WTC11 (cell line): ENCODE data around the gene NARS2. TPM values are rescaled to one million over a fixed set of nuclear protein-coding genes. Genes with fewer than 3 reads are reported as not detected.

ENCODE experiments used
- ATAC-seq: fragments of 200-7000 bp; cut with Tn5 transposase; 2 replicates; pipeline ENCODE4 v1.10.0; 2021; ENCODE audit warnings: mild to moderate bottlenecking, moderate library complexity
- CTCF ChIA-PET: fragments of 300-600 bp; sonication (Branson Sonifier 250); formaldehyde crosslinking; loops from one replicate; lab custom pipeline; 2021; ENCODE audit warnings: antibody characterized with exemption; lab: Charles Lee
- POLR2A ChIA-PET: fragments of 350-600 bp; sonication (Branson Sonifier 250); formaldehyde crosslinking; loops from one replicate; lab custom pipeline; 2021; ENCODE audit warnings: antibody characterized with exemption; lab: Charles Lee
- DNase-seq: peaks from one replicate; pipeline ENCODE4 v3.0.0; 2021; ENCODE audit warnings: low spot score
- H3K27ac Mint-ChIP-seq: 2 replicates; pipeline ENCODE4 v1.8.0; 2021; ENCODE audit warnings: mixed read lengths
- H3K27me3 Mint-ChIP-seq: 2 replicates; pipeline ENCODE4 v1.8.0; 2021; ENCODE audit warnings: low read depth, mild to moderate bottlenecking, moderate library complexity, mixed read lengths
- H3K36me3 Mint-ChIP-seq: 2 replicates; pipeline ENCODE4 v1.8.0; 2021; ENCODE audit warnings: mixed read lengths
- H3K4me1 Mint-ChIP-seq: 2 replicates; pipeline ENCODE4 v1.8.0; 2022; ENCODE audit warnings: mixed read lengths
- H3K4me3 Mint-ChIP-seq: 2 replicates; pipeline ENCODE4 v1.8.0; 2021; ENCODE audit warnings: mild to moderate bottlenecking, moderate library complexity, mixed read lengths
- H3K9me3 Mint-ChIP-seq: 2 replicates; pipeline ENCODE4 v1.8.0; 2021; ENCODE audit warnings: mixed read lengths
- AR ChIP-seq: fragments of 250-450 bp; sonication (Bioruptor Pico); IDR thresholded peaks from 2 replicates; pipeline ENCODE4 v1.9.0; 2021; ENCODE audit warnings: mild to moderate bottlenecking
- ARID4B ChIP-seq: sonication (generic); formaldehyde crosslinking; IDR thresholded peaks from 2 replicates; pipeline ENCODE4 v1.8.0; 2023; ENCODE audit warnings: missing genetic modification reagents, mild to moderate bottlenecking, borderline replicate concordance
- CREM ChIP-seq: sonication (generic); formaldehyde crosslinking; IDR thresholded peaks from 2 replicates; pipeline ENCODE4 v1.8.1; 2022; ENCODE audit warnings: mild to moderate bottlenecking, missing genetic modification reagents, moderate library complexity
- E2F1 ChIP-seq: sonication (generic); formaldehyde crosslinking; IDR thresholded peaks from 2 replicates; pipeline ENCODE4 v1.8.0; 2022; ENCODE audit warnings: mild to moderate bottlenecking, missing genetic modification reagents
- E2F5 ChIP-seq: sonication (generic); formaldehyde crosslinking; IDR thresholded peaks from 2 replicates; pipeline ENCODE4 v1.8.1; 2022; ENCODE audit warnings: mild to moderate bottlenecking, moderate library complexity, missing genetic modification reagents
- EMX1 ChIP-seq: fragments of 250-450 bp; sonication (Bioruptor Pico); IDR thresholded peaks from 2 replicates; pipeline ENCODE4 v1.8.0; 2021; ENCODE audit warnings: mild to moderate bottlenecking
- FOXJ3 ChIP-seq: sonication (generic); formaldehyde crosslinking; IDR thresholded peaks from 2 replicates; pipeline ENCODE4 v1.9.0; 2021; ENCODE audit warnings: missing genetic modification reagents, mild to moderate bottlenecking, borderline replicate concordance
- GRHL2 ChIP-seq: fragments of 250-450 bp; sonication (Bioruptor Pico); IDR thresholded peaks from 2 replicates; pipeline ENCODE4 v1.8.0; 2022; ENCODE audit warnings: mild to moderate bottlenecking, moderate library complexity; ENCODE audit not compliant: insufficient replicate concordance, severe bottlenecking
- IRF2 ChIP-seq: sonication (generic); formaldehyde crosslinking; IDR thresholded peaks from 2 replicates; pipeline ENCODE4 v1.8.0; 2022; ENCODE audit warnings: low read depth, missing genetic modification reagents, borderline replicate concordance
- MAX ChIP-seq: sonication (generic); formaldehyde crosslinking; IDR thresholded peaks from 2 replicates; pipeline ENCODE4 v1.8.0; 2022; ENCODE audit warnings: mild to moderate bottlenecking, missing genetic modification reagents
- MYBL2 ChIP-seq: sonication (generic); formaldehyde crosslinking; IDR thresholded peaks from 2 replicates; pipeline ENCODE4 v1.8.1; 2023; ENCODE audit warnings: mild to moderate bottlenecking, moderate library complexity, missing genetic modification reagents
- NR3C1 ChIP-seq: sonication (generic); formaldehyde crosslinking; conservative IDR thresholded peaks from 2 replicates; pipeline ENCODE4 v1.8.1; 2023; ENCODE audit warnings: low read depth, mild to moderate bottlenecking, missing genetic modification reagents
- PRRX2 ChIP-seq: fragments of 250-450 bp; sonication (Bioruptor Pico); IDR thresholded peaks from 2 replicates; pipeline ENCODE4 v1.8.0; 2021; ENCODE audit warnings: mild to moderate bottlenecking
- RELA ChIP-seq: sonication (generic); formaldehyde crosslinking; IDR thresholded peaks from 2 replicates; pipeline ENCODE4 v1.8.1; 2022; ENCODE audit warnings: missing genetic modification reagents, mild to moderate bottlenecking, borderline replicate concordance
- RORB ChIP-seq: fragments of 250-450 bp; sonication (Bioruptor Pico); IDR thresholded peaks from 2 replicates; pipeline ENCODE4 v1.9.0; 2021; ENCODE audit warnings: mild to moderate bottlenecking
- TCF7 ChIP-seq: sonication (generic); formaldehyde crosslinking; IDR thresholded peaks from 2 replicates; pipeline ENCODE4 v1.8.0; 2022; ENCODE audit warnings: mild to moderate bottlenecking, low read depth, missing genetic modification reagents, moderate library complexity
- USF1 ChIP-seq: sonication (generic); formaldehyde crosslinking; IDR thresholded peaks from 2 replicates; pipeline ENCODE4 v1.8.0; 2022; ENCODE audit warnings: mild to moderate bottlenecking, missing genetic modification reagents
- USF2 ChIP-seq: sonication (generic); formaldehyde crosslinking; IDR thresholded peaks from 2 replicates; pipeline ENCODE4 v1.8.1; 2023; ENCODE audit warnings: mild to moderate bottlenecking, missing genetic modification reagents, moderate library complexity
- ZBTB43 ChIP-seq: sonication (generic); formaldehyde crosslinking; IDR thresholded peaks from 2 replicates; pipeline ENCODE4 v1.8.1; 2023; ENCODE audit warnings: mild to moderate bottlenecking, missing genetic modification reagents
- ZMAT4 ChIP-seq: fragments of 250-450 bp; sonication (Bioruptor Pico); IDR thresholded peaks from 2 replicates; pipeline ENCODE4 v1.9.0; 2021; ENCODE audit warnings: mild to moderate bottlenecking
- ZNF317 ChIP-seq: sonication (generic); formaldehyde crosslinking; IDR thresholded peaks from 2 replicates; pipeline ENCODE4 v1.8.1; 2023; ENCODE audit warnings: low read depth, mild to moderate bottlenecking, moderate library complexity, missing genetic modification reagents, borderline replicate concordance
- total RNA-seq: library from RNA; stranded (reverse); gene quantifications from 3 replicates; pipeline ENCODE4 v1.2.3, GENCODE V29; 2021

Gene NARS2
- total RNA-seq, 1 experiment from 2014 or later, result 36.4 TPM

- no peak for TF ChIP-seq AR
- no peak for TF ChIP-seq FOXJ3 (CRISPR knock-in tag)
- TF ChIP-seq ARID4B (CRISPR knock-in tag), result no peak
These were observed 26.5 kb downstream of the NARS2 start (continued) for GRCh38 chr11:78547931-78548705.

GRCh38 chr11:78542007-78542406 lies 32.7 kb downstream of the NARS2 start:
- Mint-ChIP-seq H3K36me3 (peaks cover 29% of the 10 kb centered on the region), H3K27me3 (no peaks in the 10 kb centered on the region), H3K9me3 (peaks cover 10% of the 10 kb centered on the region), H3K4me1 (no peaks in the 10 kb centered on the region), H3K4me3 (no peak overlapping the region), H3K27ac (no peak overlapping the region; the same call in 1 of the 2 replicates)
- ChIA-PET CTCF (interaction anchor here (3.7 kb wide), 1 partner anchor 23 kb away, joined by 12 read pairs; no protein-coding TSS in a partner anchor), POLR2A (no interaction called here)
- TF ChIP-seq E2F1 (CRISPR knock-in tag), result no peak
- TF ChIP-seq USF1 (CRISPR knock-in tag), result no peak
- TF ChIP-seq CREM (CRISPR knock-in tag), result no peak
- no peak for TF ChIP-seq USF2
- TF ChIP-seq EMX1 (CRISPR knock-in tag), result no peak
- no peak for TF ChIP-seq ZNF317 (CRISPR knock-in tag)
- no peak for TF ChIP-seq NR3C1 (CRISPR knock-in tag)
- TF ChIP-seq MAX (CRISPR knock-in tag), result no peak
- no peak for TF ChIP-seq ZMAT4 (CRISPR knock-in tag)
- TF ChIP-seq PRRX2 (CRISPR knock-in tag), result no peak
- TF ChIP-seq GRHL2 (CRISPR knock-in tag), result no peak
- no peak for TF ChIP-seq RELA
- no peak for TF ChIP-seq ZBTB43
- TF ChIP-seq MYBL2 (CRISPR knock-in tag), result no peak
- TF ChIP-seq E2F5, result no peak
- TF ChIP-seq TCF7 (CRISPR knock-in tag), result no peak
- TF ChIP-seq FOXJ3 (CRISPR knock-in tag), result no peak
- TF ChIP-seq RORB (CRISPR knock-in tag), result no peak
- no peak for TF ChIP-seq IRF2
- ATAC-seq (no peak), DNase-seq (no peak)
